Measurements from ENCODE around the gene CHSY3.

GRCh38 chr5:130116972-130117371 lies 212.7 kb downstream of the CHSY3 start:
- TF ChIP-seq CTCF (IDR thresholded peaks at IDR 0.05; ENCODE audit: low read depth, low read length, poor library complexity, severe bottlenecking) (no peak), EZH2phosphoT487 (IDR thresholded peaks at IDR 0.05; ENCODE audit: borderline replicate concordance, low read length) (no peak)
